DMS53 treated with DMSO at 0.1 percent for 48 hours (cell line): ENCODE measurements around the gene CALML3.
A peak's percentile ranks its signal among the peaks of the same experiment; 100 is the strongest.

Experiments used
- DNase-seq: peaks from one replicate; lab custom pipeline; 2025; ENCODE audit not compliant: unreplicated experiment; lab: John Stamatoyannopoulos, UW

CALML3 gene

DNA sequence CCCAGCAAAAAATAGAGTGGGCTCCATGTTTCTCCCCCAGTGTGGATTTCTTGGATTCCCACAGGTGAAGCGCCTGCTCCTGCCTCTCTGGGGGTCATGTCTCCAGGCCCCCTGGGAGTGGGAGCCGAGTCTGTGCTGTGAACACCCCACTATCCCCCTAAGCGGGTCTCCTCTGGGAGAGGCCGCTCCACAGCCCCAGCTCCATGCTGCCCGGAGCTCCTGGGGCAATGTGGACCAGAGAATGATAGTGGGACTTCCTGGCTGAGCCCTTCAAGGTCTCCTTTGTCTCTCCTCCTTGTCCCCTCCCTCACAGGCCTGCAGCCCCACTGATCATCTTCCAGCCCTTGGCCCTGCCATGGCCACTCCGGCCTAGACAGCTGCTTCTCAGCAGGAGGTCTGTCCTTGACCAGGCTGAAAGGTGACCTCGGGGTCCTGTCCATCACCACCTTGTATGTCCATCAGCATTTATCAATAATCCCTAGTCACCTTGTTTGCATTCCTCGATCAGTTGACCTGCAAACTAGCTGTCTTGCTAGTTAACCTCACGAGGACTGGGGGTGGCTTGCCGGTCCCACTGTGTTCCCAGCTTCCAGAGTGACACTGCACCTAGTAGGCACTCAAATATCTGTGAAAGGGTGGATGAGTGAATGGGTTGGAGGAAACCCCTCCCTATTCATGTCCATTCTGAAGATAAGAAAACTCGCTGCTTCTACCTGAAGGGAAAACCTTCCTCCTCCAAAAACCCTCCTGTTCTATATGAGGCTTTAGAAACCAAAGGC, 776 bp upstream of the CALML3 start:
- DNase-seq: no peak

DNA sequence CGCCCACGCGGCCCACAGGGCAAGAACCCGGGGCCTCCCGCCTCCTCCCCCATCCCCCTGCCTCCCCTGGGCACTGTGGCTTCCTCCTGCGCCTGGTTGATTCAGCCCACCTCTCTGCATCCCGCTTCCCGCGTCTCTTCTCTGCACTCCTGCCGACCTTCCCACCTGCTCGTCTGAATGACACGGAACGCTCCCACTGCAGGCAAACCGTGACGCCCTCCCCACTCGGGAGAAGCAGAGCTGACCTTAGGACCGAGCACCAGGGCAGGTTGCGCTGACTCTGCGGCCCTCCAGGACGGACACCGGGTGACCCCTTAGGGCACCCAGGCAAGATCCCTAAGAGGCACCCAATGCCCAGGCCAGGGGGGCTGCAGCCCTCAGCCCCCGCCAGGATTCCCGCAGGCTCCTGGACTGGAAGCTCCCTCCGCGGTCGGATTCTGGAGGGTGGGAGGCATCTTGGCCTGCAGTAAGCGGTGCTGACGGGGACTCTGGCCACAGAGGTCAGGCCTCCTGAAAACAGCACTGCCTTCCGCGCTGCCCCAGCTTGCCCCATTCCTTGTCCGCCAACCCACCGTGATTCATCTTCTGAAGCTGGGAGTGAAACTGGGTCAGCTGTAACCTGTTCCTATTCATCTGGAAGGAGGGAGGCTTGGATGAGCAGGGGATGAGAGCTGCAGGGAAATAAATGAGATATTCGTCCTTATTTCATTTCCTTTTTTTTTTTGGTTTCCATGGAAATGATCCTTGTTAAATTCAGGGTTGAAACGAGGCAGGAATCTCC, 990 bp downstream of the CALML3 start:
- DNase-seq: peak; percentile 56

GRCh38 chr10:5526691-5527331, 2.0 kb downstream of the CALML3 start:
- DNase-seq: no peak

- DNase-seq: peak; percentile 83
Measured at GRCh38 chr10:5527332-5528200, 2.8 kb downstream of the CALML3 start.

DNA sequence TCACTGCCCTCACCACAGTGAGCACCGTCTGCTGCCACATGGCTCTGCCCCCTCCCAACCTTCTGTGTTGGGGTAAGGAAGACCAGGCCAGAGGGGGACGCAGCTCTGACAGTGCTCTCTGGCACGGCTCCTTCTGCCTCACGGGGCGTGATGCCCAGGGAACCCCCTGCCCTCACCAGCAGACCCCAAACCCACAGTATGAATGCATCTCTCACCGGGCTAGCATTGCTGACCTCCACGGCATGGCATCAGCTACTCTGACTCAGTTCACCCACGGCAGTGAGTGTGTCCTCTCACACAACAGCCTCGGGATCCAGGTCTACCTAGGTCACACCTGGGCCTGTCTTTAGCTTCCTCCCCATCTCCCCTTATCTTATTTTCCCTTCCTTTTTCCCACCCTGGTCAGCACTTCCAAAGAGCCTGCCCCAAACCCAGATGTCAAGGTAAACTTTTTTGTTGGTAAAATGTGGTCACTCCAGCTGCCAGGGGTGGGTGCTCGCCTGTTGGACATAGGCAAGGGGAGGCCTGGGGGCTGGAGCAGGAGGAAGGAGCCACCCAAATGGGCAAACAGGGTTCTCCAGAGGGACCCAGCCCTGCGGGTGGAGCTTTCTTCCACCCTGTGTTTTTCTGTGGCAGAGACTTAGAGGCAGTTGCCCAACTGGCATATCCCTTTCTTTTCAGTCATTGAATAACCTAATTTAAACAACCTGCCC, 4.4 kb downstream of the CALML3 start:
- DNase-seq: no peak

DNA sequence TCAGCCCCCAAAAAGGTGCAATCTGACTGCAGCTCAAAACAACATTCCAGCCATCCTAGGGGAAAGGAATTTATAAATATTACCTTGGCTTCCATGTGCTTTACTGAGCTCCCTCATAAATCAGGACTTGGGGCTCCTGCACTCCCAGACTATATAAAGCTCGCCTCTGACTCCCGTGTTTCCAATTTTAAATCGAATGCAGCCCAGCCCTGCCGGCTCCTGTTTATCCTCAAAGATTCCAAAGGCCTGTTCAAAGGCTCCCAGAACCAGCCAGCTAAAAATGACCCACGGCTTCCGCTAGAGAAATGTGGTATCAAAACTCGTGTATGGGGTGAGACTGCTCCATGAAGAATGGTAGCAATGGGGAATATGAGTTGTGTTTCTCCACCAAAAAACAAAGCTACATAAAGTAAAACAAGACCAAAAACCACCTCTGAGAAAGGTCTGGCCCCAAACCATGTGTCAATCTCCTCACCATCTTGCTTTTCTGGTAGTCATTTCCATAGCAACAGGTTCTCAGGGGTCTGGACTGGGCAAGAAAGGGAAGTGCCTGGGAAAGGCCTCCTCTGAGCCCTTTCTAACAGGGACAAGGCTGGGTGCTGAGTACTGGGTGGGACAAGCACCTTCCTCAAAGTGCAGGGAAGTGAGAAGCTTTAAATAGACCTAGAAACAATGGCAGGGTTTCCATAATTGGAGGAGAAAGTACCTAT, 5.1 kb downstream of the CALML3 start:
- DNase-seq: no peak

- DNase-seq: no peak
Measured at GRCh38 chr10:5530412-5530806, 5.6 kb downstream of the CALML3 start.

GRCh38 chr10:5530846-5531557, 6.2 kb downstream of the CALML3 start:
- no peak for DNase-seq

- DNase-seq: no peak
Measured at GRCh38 chr10:5531558-5532306, 7.0 kb downstream of the CALML3 start.

DNA sequence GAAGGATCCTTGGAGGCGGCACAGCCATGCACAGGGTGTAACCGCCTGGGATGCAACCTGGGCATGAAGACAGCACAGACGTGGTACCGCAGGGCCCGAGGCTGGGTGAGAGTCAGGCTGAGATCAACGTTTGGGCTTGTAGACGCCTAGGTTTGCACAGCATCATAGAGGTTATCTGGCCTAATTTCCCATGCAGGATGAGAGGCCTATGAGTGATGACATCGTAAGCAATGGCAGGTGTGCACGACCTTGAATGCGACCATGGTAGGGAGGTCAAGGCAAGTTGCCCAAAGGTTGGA, 7.5 kb downstream of the CALML3 start:
- DNase-seq: no peak

- no peak for DNase-seq
Measured at GRCh38 chr10:5532618-5533097, 7.9 kb downstream of the CALML3 start.

DNA sequence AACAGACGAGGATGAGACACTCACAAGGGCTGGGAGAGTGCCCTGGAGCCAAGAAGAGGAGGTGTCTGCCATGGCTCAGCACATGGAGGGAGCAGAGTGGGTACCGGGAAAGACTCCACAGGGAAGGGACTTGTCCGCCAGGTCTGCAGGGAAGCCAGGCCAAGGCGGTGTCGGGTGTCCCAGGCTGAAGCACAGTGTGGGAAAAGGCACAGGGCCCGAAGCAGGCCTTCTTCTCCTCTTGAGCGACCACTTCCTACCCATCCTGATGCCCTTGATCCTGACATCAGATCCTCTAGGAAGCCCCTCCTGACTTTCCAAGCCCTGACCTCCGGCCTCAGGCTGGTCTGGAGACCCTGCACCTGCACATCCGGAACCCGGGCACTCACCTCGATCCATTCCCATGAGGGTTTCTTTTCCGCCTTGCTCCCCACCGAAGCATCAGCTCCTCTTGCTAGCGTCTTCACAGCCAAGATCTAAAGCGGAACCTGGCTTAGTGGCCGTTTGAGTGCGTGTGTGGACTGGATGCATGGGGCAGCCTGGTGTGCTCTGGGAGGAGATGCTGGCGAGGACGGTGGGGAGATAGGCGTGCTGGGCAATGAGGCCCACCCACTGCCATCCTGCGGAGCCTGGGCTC, 8.5 kb downstream of the CALML3 start:
- DNase-seq: no peak

DNA sequence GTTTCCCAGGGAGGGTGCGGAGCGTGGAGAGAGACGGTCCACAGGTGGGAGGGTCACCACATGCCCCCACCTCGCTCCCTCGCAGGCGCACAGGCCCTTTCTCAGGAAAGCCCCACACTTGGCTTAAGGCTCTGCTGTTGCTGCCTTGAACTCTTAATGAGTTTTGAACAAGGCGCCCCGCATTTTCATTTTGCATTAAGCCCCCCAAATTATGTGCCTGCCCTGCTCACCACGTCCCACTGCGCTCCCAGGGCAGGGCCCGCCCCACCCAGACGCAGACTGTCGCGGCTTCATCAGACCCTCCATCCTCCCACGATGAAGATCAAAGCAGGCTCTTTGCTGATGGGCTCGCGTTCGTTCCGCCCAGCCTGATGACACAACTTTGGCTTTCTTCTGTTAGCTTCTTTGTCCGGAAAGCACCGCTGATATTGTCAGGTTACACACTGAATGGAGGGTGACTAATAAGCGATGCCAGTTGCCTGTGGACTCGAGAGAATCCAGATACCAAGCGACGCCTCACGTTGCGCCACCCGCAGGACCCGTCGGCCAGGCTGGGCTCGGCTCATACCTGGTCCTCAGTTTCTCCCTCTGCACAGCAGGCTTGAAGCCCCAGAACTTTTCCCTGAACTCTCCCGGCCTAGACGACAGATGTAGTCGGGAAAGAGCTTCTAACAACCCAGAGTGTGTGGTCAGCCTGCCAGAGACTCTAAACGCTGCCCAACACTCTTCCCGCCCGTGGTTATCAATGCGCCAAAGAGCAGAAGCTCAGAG, 9.5 kb downstream of the CALML3 start:
- no peak for DNase-seq

DNA sequence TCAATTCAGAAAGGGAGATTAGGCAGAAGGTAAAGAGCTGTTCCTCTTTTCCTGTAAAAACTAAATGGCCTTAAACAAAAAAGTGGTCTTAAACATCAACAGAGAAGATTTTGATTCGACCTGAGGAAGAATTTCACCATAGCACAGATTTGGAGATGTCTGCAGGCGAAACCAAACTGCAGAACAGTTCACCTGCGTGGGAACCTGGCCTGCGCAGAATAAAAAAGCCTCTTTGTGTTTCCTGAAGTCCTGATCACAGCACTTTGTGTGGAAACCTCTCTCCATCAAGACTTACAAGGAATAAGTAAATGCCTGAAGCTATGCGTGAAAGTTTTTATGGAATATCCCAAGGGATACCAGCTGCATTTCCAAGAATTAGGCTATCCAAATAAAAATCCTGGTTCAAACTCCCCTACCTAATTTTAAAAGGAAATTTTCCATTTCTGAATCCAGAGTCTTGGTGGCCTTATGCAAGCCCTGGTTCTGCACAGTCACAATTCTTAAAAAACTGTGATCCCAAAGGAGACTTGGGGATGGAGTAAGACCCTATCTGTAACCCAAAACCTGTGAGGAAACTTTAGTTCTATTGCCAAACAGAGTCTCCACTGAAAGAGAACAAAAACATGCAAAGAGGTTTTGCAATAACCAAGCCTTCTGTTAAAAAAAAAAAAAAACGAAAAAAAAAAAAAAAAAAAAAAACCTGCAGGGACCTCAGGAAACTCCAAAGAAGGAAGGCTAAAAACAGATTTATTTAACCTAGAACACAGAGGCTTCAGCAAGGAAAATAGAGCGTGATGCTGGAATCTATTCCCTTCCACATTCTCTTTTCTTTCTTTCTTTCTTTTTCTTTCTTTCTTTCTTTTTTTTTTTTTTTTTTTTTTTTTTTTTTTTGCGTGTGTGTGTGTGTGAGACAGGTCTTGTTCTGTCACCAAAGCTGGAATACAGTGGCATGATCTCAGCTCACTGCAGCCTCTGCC, 10.4 kb downstream of the CALML3 start:
- no peak for DNase-seq

DNA sequence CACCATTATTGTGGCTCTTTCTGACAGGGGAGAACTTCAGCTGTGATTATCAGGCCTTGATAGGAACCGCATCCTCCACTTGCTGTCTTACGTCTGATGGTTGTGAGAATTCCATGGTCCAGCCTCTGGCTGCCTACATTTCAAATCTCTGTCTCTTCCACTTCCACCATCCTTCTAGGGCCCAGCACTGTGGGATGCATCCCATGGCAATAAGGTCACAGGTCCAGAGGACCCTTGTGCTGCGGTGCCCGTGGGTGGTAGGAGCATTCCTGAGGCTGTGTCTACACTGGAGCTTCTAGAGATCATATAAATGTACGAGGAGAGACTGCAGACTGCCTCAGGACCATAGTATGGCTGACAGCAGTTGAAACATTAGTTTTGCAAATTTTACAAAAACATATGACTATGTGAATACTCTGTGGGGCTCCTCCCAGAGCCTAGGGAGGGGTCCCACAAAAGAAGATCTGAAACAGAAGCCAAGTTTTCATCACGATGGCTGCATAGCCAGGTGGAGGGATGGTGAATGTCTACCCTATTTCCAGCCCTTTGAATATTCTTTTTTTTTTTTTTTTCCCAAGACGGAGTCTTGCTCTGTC, 11.8 kb downstream of the CALML3 start:
- DNase-seq: no peak

- no peak for DNase-seq
Measured at GRCh38 chr10:5537684-5538083, 12.9 kb downstream of the CALML3 start.
